SKM-1 (cell line): Measurements from ENCODE around the gene DHODH.

Source experiments
- DNase-seq: peaks from one replicate; lab custom pipeline; 2025; ENCODE audit not compliant: unreplicated experiment; lab: John Stamatoyannopoulos, UW

The DHODH gene

GRCh38 chr16:72013389-72013788, 4.8 kb downstream of the DHODH start:
- DNase-seq, result no peak

GRCh38 chr16:72013888-72014581, 5.5 kb downstream of the DHODH start:
- DNase-seq, result no peak

- no peak for DNase-seq
Observed at GRCh38 chr16:72014675-72015074, 6.1 kb downstream of the DHODH start.

- DNase-seq, result no peak
Observed at GRCh38 chr16:72015124-72015523, 6.6 kb downstream of the DHODH start.

- DNase-seq, result no peak
Observed at GRCh38 chr16:72018470-72018869, 9.9 kb downstream of the DHODH start.

GRCh38 chr16:72021043-72021442, 12.5 kb downstream of the DHODH start:
- no peak for DNase-seq

- DNase-seq, result no peak
Observed at GRCh38 chr16:72022127-72022526, 13.6 kb downstream of the DHODH start.

- no peak for DNase-seq
Observed at GRCh38 chr16:72023962-72024361, 15.4 kb downstream of the DHODH start.

- DNase-seq, result no peak
Observed at GRCh38 chr16:72024862-72025382, 16.4 kb downstream of the DHODH start.

- no peak for DNase-seq
Observed at GRCh38 chr16:72025404-72026114, 17.0 kb downstream of the DHODH start.

GRCh38 chr16:72027669-72028378, 19.3 kb downstream of the DHODH start:
- DNase-seq, result no peak

- DNase-seq, result no peak
Observed at GRCh38 chr16:72029567-72030271, 21.2 kb downstream of the DHODH start.

- no peak for DNase-seq
Observed at GRCh38 chr16:72033437-72033836, 24.9 kb downstream of the DHODH start.

- no peak for DNase-seq
Observed at GRCh38 chr16:72036098-72036497, 27.6 kb downstream of the DHODH start.

GRCh38 chr16:72042157-72042660, 33.7 kb downstream of the DHODH start:
- DNase-seq, result no peak

GRCh38 chr16:72043058-72043457, 34.5 kb downstream of the DHODH start:
- DNase-seq, result no peak

- no peak for DNase-seq
Observed at GRCh38 chr16:72043539-72043938, 35.0 kb downstream of the DHODH start.

- no peak for DNase-seq
Observed at GRCh38 chr16:72044296-72044695, 35.8 kb downstream of the DHODH start.

GRCh38 chr16:72044825-72045359, 36.3 kb downstream of the DHODH start:
- DNase-seq, result no peak

GRCh38 chr16:72049110-72049509, 40.6 kb downstream of the DHODH start:
- DNase-seq, result peak; percentile 35
